Astrocyte (in vitro differentiated cells and primary cell): ENCODE results near the gene DNAJA4. TPM values are rescaled to one million over a fixed set of nuclear protein-coding genes. Genes with fewer than 3 reads are reported as not detected.

ENCODE experiments used
- DNase-seq: peaks from one replicate; pipeline ENCODE4 v3.0.0-alpha.2; 2010; ENCODE audit warnings: low read depth
- FAIRE-seq: peaks from 2 replicates; lab custom pipeline; 2011; peaks lifted over from hg19 to GRCh38; lab: Jason Lieb, UNC
- H2AFZ ChIP-seq: 2 replicates; pipeline ENCODE4 v1.6.0; 2012; ENCODE audit warnings: low read depth, low read length, inconsistent platforms
- H3K27ac ChIP-seq: 2 replicates; pipeline ENCODE4 v1.5.1; 2011; ENCODE audit warnings: low read depth, low read length, inconsistent platforms
- H3K27me3 ChIP-seq: 2 replicates; pipeline ENCODE4 v1.6.0; 2011; ENCODE audit warnings: low read length, inconsistent platforms; ENCODE audit not compliant: insufficient read depth
- H3K36me3 ChIP-seq: 2 replicates; pipeline ENCODE4 v1.5.1; 2011; ENCODE audit warnings: low read length, inconsistent platforms; ENCODE audit not compliant: insufficient read depth
- H3K4me1 ChIP-seq: 2 replicates; pipeline ENCODE4 v1.5.1; 2011; ENCODE audit warnings: low read length, inconsistent platforms; ENCODE audit not compliant: insufficient read depth
- H3K4me2 ChIP-seq: 2 replicates; pipeline ENCODE4 v1.6.0; 2012; ENCODE audit warnings: low read length, inconsistent platforms
- H3K4me3 ChIP-seq: 2 replicates; pipeline ENCODE4 v1.5.1; 2011; ENCODE audit warnings: low read depth, mild to moderate bottlenecking, low read length, inconsistent platforms; ENCODE audit not compliant: insufficient read depth
- H3K79me2 ChIP-seq: 2 replicates; pipeline ENCODE4 v1.6.0; 2012; ENCODE audit warnings: mild to moderate bottlenecking, low read length, inconsistent platforms; ENCODE audit not compliant: insufficient read depth
- H3K9ac ChIP-seq: 2 replicates; pipeline ENCODE4 v1.6.0; 2012; ENCODE audit warnings: mild to moderate bottlenecking, low read length, inconsistent platforms
- H3K9me3 ChIP-seq: 2 replicates; pipeline ENCODE4 v1.5.1; 2012; ENCODE audit warnings: low read depth, mild to moderate bottlenecking, low read length, inconsistent platforms; ENCODE audit not compliant: insufficient read depth
- H4K20me1 ChIP-seq: 2 replicates; pipeline ENCODE4 v1.6.0; 2012; ENCODE audit warnings: low read length, inconsistent platforms; ENCODE audit not compliant: insufficient read depth
- H3K27ac Mint-ChIP-seq: one replicate; pipeline ENCODE4 v1.8.0; 2021; ENCODE audit warnings: mild to moderate bottlenecking, mixed read lengths; ENCODE audit not compliant: unreplicated experiment
- H3K27me3 Mint-ChIP-seq: one replicate; pipeline ENCODE4 v1.8.0; 2021; ENCODE audit warnings: low read depth, mixed read lengths; ENCODE audit not compliant: unreplicated experiment
- H3K36me3 Mint-ChIP-seq: one replicate; pipeline ENCODE4 v1.8.0; 2021; ENCODE audit warnings: low read depth, mixed read lengths; ENCODE audit not compliant: unreplicated experiment
- H3K4me1 Mint-ChIP-seq: one replicate; pipeline ENCODE4 v1.8.0; 2021; ENCODE audit warnings: low read depth, mixed read lengths; ENCODE audit not compliant: unreplicated experiment
- H3K4me3 Mint-ChIP-seq: one replicate; pipeline ENCODE4 v1.8.0; 2021; ENCODE audit warnings: mild to moderate bottlenecking, moderate library complexity, mixed read lengths; ENCODE audit not compliant: unreplicated experiment
- H3K9me3 Mint-ChIP-seq: one replicate; pipeline ENCODE4 v1.8.0; 2021; ENCODE audit warnings: mild to moderate bottlenecking, mixed read lengths; ENCODE audit not compliant: unreplicated experiment
- EZH2 ChIP-seq: IDR thresholded peaks from 2 replicates; pipeline ENCODE4 v1.6.1; 2012; ENCODE audit warnings: mild to moderate bottlenecking, low read length, inconsistent platforms; ENCODE audit not compliant: insufficient read depth
- total RNA-seq: library from RNA; stranded (reverse); gene quantifications from 2 replicates; pipeline ENCODE4 v1.2.1, GENCODE V29; 2021
- TF ChIP-seq, protein P1 (sequence below): IDR thresholded peaks from 2 replicates; pipeline ENCODE4 v1.5.1; 2011; ENCODE audit warnings: low read depth, mild to moderate bottlenecking, inconsistent platforms, low read length, moderate library complexity; ENCODE audit not compliant: insufficient read depth

DNAJA4 gene
- total RNA-seq, 1 donor from 2014 or later: 0.14 TPM

DNA sequence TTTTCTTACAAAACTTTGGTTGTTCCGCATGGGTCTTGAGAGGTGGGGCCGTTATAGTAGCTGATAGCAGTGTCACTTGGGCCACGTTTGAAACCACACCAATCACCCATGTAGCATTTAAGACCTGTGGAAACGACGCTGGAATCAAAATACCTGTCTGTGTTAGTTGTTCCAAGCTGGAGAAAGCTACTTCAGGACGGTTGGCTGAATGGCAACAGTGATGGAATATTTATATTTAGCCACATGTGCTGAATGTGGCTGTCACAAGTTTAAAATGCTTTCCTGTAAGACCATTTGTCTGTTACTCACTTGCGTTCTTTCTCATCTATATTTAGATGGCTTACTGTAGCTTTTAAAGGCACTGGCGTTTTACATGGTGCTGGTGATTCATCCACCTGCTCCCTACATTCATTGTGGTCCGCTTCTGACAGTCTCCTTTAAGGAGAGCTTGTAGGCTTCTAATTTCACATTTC, 1.4 kb downstream of the DNAJA4 start:
- Histone ChIP-seq H3K4me1 (peaks cover 9% of the 10 kb centered on the region), H3K27ac (no peak overlapping the region), H2AFZ (no peak overlapping the region), H3K9me3 (no peaks in the 10 kb centered on the region), H3K9ac (no peak overlapping the region), H4K20me1 (no peaks in the 10 kb centered on the region), H3K79me2 (no peaks in the 10 kb centered on the region), H3K4me2 (peak overlapping the region; percentile 85), H3K36me3 (no peaks in the 10 kb centered on the region), H3K27me3 (no peaks in the 10 kb centered on the region), H3K4me3 (no peak overlapping the region)
- H3K4me3 Mint-ChIP-seq: no peak overlapping the region
- peaks cover 2% of the 10 kb centered on the region for H3K4me1 Mint-ChIP-seq
- no peaks in the 10 kb centered on the region for H3K36me3 Mint-ChIP-seq
- no peak for FAIRE-seq
- no peak overlapping the region for H3K27ac Mint-ChIP-seq
- TF ChIP-seq EZH2: no peak
- TF ChIP-seq, protein P1, sequence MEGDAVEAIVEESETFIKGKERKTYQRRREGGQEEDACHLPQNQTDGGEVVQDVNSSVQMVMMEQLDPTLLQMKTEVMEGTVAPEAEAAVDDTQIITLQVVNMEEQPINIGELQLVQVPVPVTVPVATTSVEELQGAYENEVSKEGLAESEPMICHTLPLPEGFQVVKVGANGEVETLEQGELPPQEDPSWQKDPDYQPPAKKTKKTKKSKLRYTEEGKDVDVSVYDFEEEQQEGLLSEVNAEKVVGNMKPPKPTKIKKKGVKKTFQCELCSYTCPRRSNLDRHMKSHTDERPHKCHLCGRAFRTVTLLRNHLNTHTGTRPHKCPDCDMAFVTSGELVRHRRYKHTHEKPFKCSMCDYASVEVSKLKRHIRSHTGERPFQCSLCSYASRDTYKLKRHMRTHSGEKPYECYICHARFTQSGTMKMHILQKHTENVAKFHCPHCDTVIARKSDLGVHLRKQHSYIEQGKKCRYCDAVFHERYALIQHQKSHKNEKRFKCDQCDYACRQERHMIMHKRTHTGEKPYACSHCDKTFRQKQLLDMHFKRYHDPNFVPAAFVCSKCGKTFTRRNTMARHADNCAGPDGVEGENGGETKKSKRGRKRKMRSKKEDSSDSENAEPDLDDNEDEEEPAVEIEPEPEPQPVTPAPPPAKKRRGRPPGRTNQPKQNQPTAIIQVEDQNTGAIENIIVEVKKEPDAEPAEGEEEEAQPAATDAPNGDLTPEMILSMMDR: no peak
- peaks cover 38% of the 10 kb centered on the region for H3K27me3 Mint-ChIP-seq
- no peaks in the 10 kb centered on the region for H3K9me3 Mint-ChIP-seq
- DNase-seq: peak; percentile 85

DNA sequence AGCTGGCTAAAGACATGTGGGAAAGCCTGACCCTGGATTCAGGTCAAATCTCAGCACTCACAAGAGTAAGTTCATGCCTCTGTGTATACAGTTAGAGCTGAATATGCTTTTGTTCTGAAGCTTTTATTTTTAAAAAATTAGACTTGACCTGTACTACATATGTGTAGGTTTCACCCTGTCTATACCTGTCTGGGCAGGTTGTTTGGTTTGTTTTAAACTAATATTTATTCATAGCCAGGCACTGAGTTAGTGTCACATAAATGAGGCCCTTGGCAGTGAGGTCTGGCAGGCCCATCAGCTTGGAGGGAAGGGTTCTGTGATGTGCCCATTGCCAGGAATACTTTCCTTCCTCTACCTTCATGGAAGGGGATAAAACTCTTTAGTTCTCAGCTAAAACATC, 1.9 kb downstream of the DNAJA4 start:
- Mint-ChIP-seq H3K27ac (no peak overlapping the region), H3K4me3 (no peak overlapping the region), H3K4me1 (peaks cover 2% of the 10 kb centered on the region), H3K9me3 (no peaks in the 10 kb centered on the region), H3K36me3 (no peaks in the 10 kb centered on the region), H3K27me3 (peaks cover 38% of the 10 kb centered on the region)
- Histone ChIP-seq H3K27me3 (no peaks in the 10 kb centered on the region), H3K9me3 (no peaks in the 10 kb centered on the region), H3K9ac (no peak overlapping the region), H4K20me1 (no peaks in the 10 kb centered on the region), H3K27ac (no peak overlapping the region), H3K4me2 (no peak overlapping the region), H3K4me3 (no peak overlapping the region), H3K4me1 (peaks cover 9% of the 10 kb centered on the region), H2AFZ (no peak overlapping the region), H3K36me3 (no peaks in the 10 kb centered on the region), H3K79me2 (no peaks in the 10 kb centered on the region)
- TF ChIP-seq EZH2: no peak
- TF ChIP-seq, protein P1: no peak
- DNase-seq (no peak), FAIRE-seq (no peak)

DNA sequence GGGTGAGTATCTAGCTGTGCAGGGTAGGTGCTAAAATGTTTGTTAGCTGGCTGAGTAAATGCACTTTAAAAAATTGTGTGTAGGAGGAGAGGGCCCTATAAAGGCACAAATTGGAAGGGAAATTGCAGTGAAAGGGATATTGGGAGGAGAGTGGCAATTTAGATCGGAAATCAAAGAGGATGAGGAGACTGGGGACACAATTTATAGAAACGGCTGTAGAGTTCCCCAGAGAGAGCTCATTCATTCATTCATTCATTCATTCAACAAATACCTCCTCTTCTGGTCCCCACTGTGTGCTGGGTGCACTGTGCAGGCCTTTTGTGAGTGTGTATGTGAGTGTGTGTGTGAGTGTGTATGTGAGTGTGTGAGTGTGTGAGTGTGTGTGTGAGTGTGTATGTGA, 2.4 kb downstream of the DNAJA4 start:
- H3K79me2 ChIP-seq: no peaks in the 10 kb centered on the region
- H2AFZ ChIP-seq: no peak overlapping the region
- H3K27ac Mint-ChIP-seq: no peak overlapping the region
- no peak overlapping the region for H3K4me3 Mint-ChIP-seq
- no peaks in the 10 kb centered on the region for H3K9me3 Mint-ChIP-seq
- no peaks in the 10 kb centered on the region for H3K27me3 ChIP-seq
- peaks cover 9% of the 10 kb centered on the region for H3K4me1 ChIP-seq
- no peak overlapping the region for H3K9ac ChIP-seq
- no peak for FAIRE-seq
- no peaks in the 10 kb centered on the region for H3K9me3 ChIP-seq
- no peak overlapping the region for H3K4me2 ChIP-seq
- no peak overlapping the region for H3K4me3 ChIP-seq
- peaks cover 2% of the 10 kb centered on the region for H3K4me1 Mint-ChIP-seq
- no peaks in the 10 kb centered on the region for H4K20me1 ChIP-seq
- no peaks in the 10 kb centered on the region for H3K36me3 ChIP-seq
- H3K36me3 Mint-ChIP-seq: no peaks in the 10 kb centered on the region
- no peak for DNase-seq
- H3K27me3 Mint-ChIP-seq: peaks cover 35% of the 10 kb centered on the region
- no peak overlapping the region for H3K27ac ChIP-seq
- no peak for TF ChIP-seq EZH2
- TF ChIP-seq, protein P1: no peak
